HepG2 (cell line): ENCODE measurements around the gene PLA2G2A. TPM values are rescaled to one million over a fixed set of nuclear protein-coding genes. Genes with fewer than 3 reads are reported as not detected.

Experiments used
- ATAC-seq: fragments of 200-7000 bp; cut with Tn5 transposase; 3 replicates; pipeline ENCODE4 v1.9.1; 2020; ENCODE audit warnings: mild to moderate bottlenecking, moderate library complexity
- BruUV-seq: library from RNA; stranded (reverse); fragments of 400-500 nt; replicated peaks from 2 replicates; lab custom pipeline; 2021; lab: Mats Ljungman, UMichigan
- CTCF ChIA-PET: fragments of 300-600 bp; formaldehyde crosslinking; extraction: SDS; loops from one replicate; lab custom pipeline; 2021; ENCODE audit warnings: low total read pairs, inconsistent platforms, low intra/inter-chr PET ratio; lab: Yijun Ruan, JAX
- POLR2A ChIA-PET: fragments of 350-600 bp; sonication (Branson Sonifier 250); formaldehyde crosslinking; loops from one replicate; lab custom pipeline; 2020; ENCODE audit warnings: antibody characterized with exemption, inconsistent platforms; lab: Yijun Ruan, JAX
- DNase-seq: peaks from one replicate; pipeline ENCODE4 v3.0.0-alpha.2; 2015; ENCODE audit warnings: low spot score
- FAIRE-seq: peaks from 3 replicates; lab custom pipeline; 2011; peaks lifted over from hg19 to GRCh38; lab: Jason Lieb, UNC
- H2AFZ ChIP-seq: one replicate; pipeline ENCODE4 v1.6.1; 2011; ENCODE audit warnings: low read length, inconsistent platforms
- H3K27ac ChIP-seq: fragments of 300-600 bp; 3 replicates; pipeline ENCODE4 v1.8.0; 2011; ENCODE audit warnings: mixed run types, mild to moderate bottlenecking, mixed read lengths, low read length, inconsistent platforms; ENCODE audit not compliant: insufficient read depth; ENCODE audit errors: extremely low read length
- H3K27me3 ChIP-seq, 2 experiments: fragments of 200-600 bp in 1 of 2; 2 replicates in 1 of 2; 3 replicates in 1 of 2; pipeline versions ENCODE4 v1.6.0 to v1.8.0; 2011; ENCODE audit warnings: low read length in 2 of 2, mild to moderate bottlenecking in 2 of 2, moderate library complexity in 2 of 2, inconsistent platforms in 1 of 2; ENCODE audit not compliant: insufficient read depth in 2 of 2, control insufficient read depth in 1 of 2
- H3K36me3 ChIP-seq, 2 experiments: fragments of 200-600 bp in 1 of 2; replicated peaks in 1 of 2; 2 replicates in 1 of 2; 3 replicates in 1 of 2; pipeline versions ENCODE4 v1.5.1 to v1.8.0; 2011; ENCODE audit warnings: low read length in 2 of 2, inconsistent platforms in 1 of 2; ENCODE audit not compliant: insufficient read depth in 2 of 2, control insufficient read depth in 1 of 2
- H3K4me1 ChIP-seq: 2 replicates; pipeline ENCODE4 v1.5.1; 2012; ENCODE audit warnings: low read length, inconsistent platforms; ENCODE audit not compliant: insufficient read depth
- H3K4me2 ChIP-seq: 2 replicates; pipeline ENCODE4 v1.6.0; 2011; ENCODE audit warnings: low read depth, low read length, inconsistent platforms
- H3K4me3 ChIP-seq, 3 experiments: fragments of 200-600 bp in 1 of 3; sonication (generic), shearing (Covaris generic) in 1 of 3; replicated peaks in 1 of 3; 2 replicates each; pipeline ENCODE4 v1.5.1; 2011 to 2016; ENCODE audit warnings: low read length in 3 of 3, inconsistent platforms in 2 of 3, low read depth in 2 of 3, mild to moderate bottlenecking in 2 of 3, control low read depth in 1 of 3, mixed read lengths in 1 of 3; ENCODE audit not compliant: insufficient read depth in 1 of 3
- H3K79me2 ChIP-seq: one replicate; pipeline ENCODE4 v1.6.1; 2011; ENCODE audit warnings: low read length, inconsistent platforms; ENCODE audit not compliant: insufficient read depth
- H3K9ac ChIP-seq: 2 replicates; pipeline ENCODE4 v1.6.0; 2011; ENCODE audit warnings: mild to moderate bottlenecking, low read depth, low read length, inconsistent platforms; ENCODE audit not compliant: insufficient read depth
- H3K9me3 ChIP-seq: 2 replicates; pipeline ENCODE4 v1.5.1; 2012; ENCODE audit warnings: mild to moderate bottlenecking, low read length
- H4K20me1 ChIP-seq: 2 replicates; pipeline ENCODE4 v1.6.0; 2011; ENCODE audit warnings: inconsistent platforms, mild to moderate bottlenecking, low read length, moderate library complexity; ENCODE audit not compliant: insufficient read depth
- HNRNPK ChIP-seq: fragments of 200-400 bp; formaldehyde crosslinking; IDR thresholded peaks from 2 replicates; pipeline ENCODE4 v1.6.1; 2018; ENCODE audit warnings: low read length, low read depth, moderate library complexity, mild to moderate bottlenecking; ENCODE audit not compliant: poor library complexity, severe bottlenecking
- MAF1 ChIP-seq: sonication (generic); formaldehyde crosslinking; IDR thresholded peaks from 2 replicates; pipeline ENCODE4 v1.5.0; 2020; ENCODE audit warnings: missing genetic modification reagents, borderline replicate concordance
- MAFF ChIP-seq: IDR thresholded peaks from 2 replicates; pipeline ENCODE4 v1.6.1; 2011; ENCODE audit warnings: low read depth, low read length, improper control_type of control experiment
- MAFK ChIP-seq, 2 experiments: IDR thresholded peaks in 1 of 2; conservative IDR thresholded peaks in 1 of 2; 2 replicates each; pipeline ENCODE4 v1.6.1; 2011; ENCODE audit warnings: improper control_type of control experiment in 2 of 2, low read length in 2 of 2
- ZNF335 ChIP-seq: sonication (generic); formaldehyde crosslinking; IDR thresholded peaks from 2 replicates; pipeline ENCODE4 v1.4.0; 2020; ENCODE audit warnings: missing genetic modification reagents
- WGBS: methylation state at CpG from one replicate; pipeline ENCODE4 v1.1.6; 2017; ENCODE audit warnings: low lambda C conversion rate; 5-methylcytosine and 5-hydroxymethylcytosine counted together
- in situ Hi-C: cut with HindIII; loops from 2 replicates; pipeline ENCODE4 v1.10.0; 2017; ENCODE audit warnings: low pct_unique_long_range_greater_than_20kb; ENCODE audit not compliant: extremely low pct_ligation_motif_present
- intact Hi-C: fragments of 100-400 bp; cut with micrococcal nuclease; formaldehyde crosslinking; loops from one replicate; pipeline ENCODE4 v1.10.0; 2022; ENCODE audit not compliant: unreplicated experiment
- polyA plus RNA-seq, 8 experiments: library from polyadenylated mRNA; depleted of rRNA in 3 of 8; stranded (reverse) in 7 of 8; unstranded in 1 of 8; fragments of >200 nt; fragmentation: Illumina TruSeq in 4 of 8; extraction: Trizol in 4 of 8; gene quantifications; 2 replicates each; pipeline versions ENCODE4 v1.2.1 to v1.2.3, GENCODE V29; 2011 to 2016; ENCODE audit warnings: low read depth in 4 of 8, missing spikeins in 1 of 8, mixed read lengths in 1 of 8; ENCODE audit not compliant: insufficient read depth in 1 of 8
- total RNA-seq, 5 experiments: library from RNA; depleted of rRNA; stranded (reverse); fragments of >200 nt; fragmentation: Illumina TruSeq; extraction: Trizol; gene quantifications; 2 replicates each; pipeline ENCODE4 v1.2.3, GENCODE V29; 2016; ENCODE audit warnings: low read depth in 1 of 5

PLA2G2A gene
- total and polyA plus RNA-seq, 2 of the 13 experiments (the other 11 are each of a cell fraction or from before 2014, with no cell fraction given): 0.35 to 30.3 TPM

DNA sequence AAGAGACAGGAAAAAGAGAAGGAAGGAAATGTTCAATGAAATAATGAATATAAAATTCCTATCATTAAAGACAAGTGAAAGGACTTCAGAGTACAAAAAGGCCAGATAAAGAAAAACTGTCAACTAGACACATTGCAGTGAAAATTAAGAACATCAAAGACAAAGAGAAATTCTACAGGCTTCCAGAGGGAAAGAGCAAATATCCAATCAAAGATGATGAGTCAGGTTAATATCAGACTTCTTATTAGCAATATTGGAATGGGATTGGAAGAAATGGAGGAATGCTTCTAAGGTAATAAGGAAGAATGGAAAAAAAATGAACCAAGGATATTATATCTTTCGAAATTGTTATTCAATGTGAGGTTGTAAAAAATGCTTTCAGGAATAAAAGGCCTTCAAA lies 7.8 kb downstream of the PLA2G2A start:
- no peak for FAIRE-seq
- ChIA-PET CTCF (no interaction called here), POLR2A (no interaction called here)
- 95% methylated on average over 1 of the region's 1 CpG for WGBS
- in situ Hi-C loops: loop anchor here (5.0 to 10.0 kb wide), 3 partner anchors 49 to 223 kb away; partner anchors contain the start of gene PLA2G2E
- peak; percentile 56 for TF ChIP-seq MAFF
- TF ChIP-seq MAFK (conservative IDR thresholded peaks at IDR 0.05 in 1 of 2, IDR thresholded peaks at IDR 0.05 in 1 of 2; ENCODE audit: low read length in 2 of 2): peak; percentile 57 to 71
- TF ChIP-seq HNRNPK: no peak
- Histone ChIP-seq H3K4me1 (peaks cover 35% of the 10 kb centered on the region), H4K20me1 (no peaks in the 10 kb centered on the region), H3K36me3 (no peaks in the 10 kb centered on the region), H3K79me2 (no peaks in the 10 kb centered on the region), H3K9ac (no peak overlapping the region), H3K9me3 (no peaks in the 10 kb centered on the region), H3K4me2 (no peak overlapping the region), H3K4me3 (no peak overlapping the region), H3K27ac (no peak overlapping the region), H3K27me3 (no peaks in the 10 kb centered on the region), H2AFZ (no peak overlapping the region)
- no peak for ATAC-seq
- intact Hi-C loops: no loop called here
- no TSS peak for BruUV-seq
- no peak for DNase-seq

DNA sequence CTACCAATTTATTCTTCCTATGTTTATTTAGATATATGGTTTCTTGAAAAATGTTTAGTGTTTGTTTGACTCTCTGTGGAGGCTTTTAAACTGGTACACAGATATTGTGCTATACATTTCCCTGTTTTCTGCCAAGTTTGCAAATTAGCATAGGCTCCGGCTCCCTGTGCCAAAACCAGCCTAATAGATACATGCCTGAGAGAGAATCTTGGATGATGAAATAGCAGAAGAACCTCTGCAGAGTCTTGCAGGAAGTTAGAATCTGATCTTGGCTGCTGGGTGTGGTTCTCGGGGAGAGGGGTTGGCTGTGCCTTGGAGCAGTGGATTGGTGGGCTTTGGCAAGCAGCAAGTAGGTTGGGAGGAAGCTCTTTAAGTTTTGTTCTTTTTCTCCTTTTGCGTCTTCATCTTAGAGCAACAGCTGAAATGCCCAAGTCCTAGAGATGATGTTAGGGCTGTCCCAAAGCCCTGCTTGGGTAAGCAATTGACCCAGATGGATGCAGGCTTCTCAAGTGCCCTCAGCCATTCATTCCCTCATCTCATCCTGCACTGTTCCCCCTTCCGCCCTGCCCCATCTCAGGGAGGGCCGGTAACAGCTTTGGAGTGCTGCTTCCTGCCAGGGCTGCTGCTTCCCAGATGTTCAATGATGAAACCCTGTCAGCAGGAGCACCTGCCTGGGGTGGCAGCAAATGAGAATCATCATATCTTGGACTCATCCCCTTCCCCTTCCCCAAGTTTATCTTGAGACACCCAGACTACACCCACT lies 9.3 kb downstream of the PLA2G2A start:
- WGBS: 93% methylated on average over 5 of the region's 5 CpGs
- Histone ChIP-seq H3K27ac (no peak overlapping the region), H3K9me3 (no peaks in the 10 kb centered on the region), H3K4me2 (no peak overlapping the region), H3K27me3 (no peaks in the 10 kb centered on the region), H3K4me3 (no peak overlapping the region), H4K20me1 (no peaks in the 10 kb centered on the region)
- DNase-seq (no peak), ATAC-seq (no peak)
- in situ Hi-C loops: loop anchor here (5.0 to 10.0 kb wide), 3 partner anchors 48 to 225 kb away; partner anchors contain the start of gene PLA2G2E
- TF ChIP-seq MAFF (peak; percentile 30; the same call in 1 of the 2 replicates), MAF1 (CRISPR knock-in tag) (no peak), MAFK (conservative IDR thresholded peaks at IDR 0.05 in 1 of 2, IDR thresholded peaks at IDR 0.05 in 1 of 2; ENCODE audit: low read length in 2 of 2) (peak; percentile 41 to 47; a peak in 2 of 4 replicates), ZNF335 (no peak)
- TF ChIP-seq, all 625 proteins: peak for 2
- H3K9ac ChIP-seq: no peak overlapping the region
- CTCF ChIA-PET: no interaction called here
- H2AFZ ChIP-seq: no peak overlapping the region
- POLR2A ChIA-PET: no interaction called here
- intact Hi-C loops: no loop called here
- BruUV-seq: no TSS peak
- no peaks in the 10 kb centered on the region for H3K36me3 ChIP-seq
- H3K4me1 ChIP-seq: peaks cover 19% of the 10 kb centered on the region
- no peaks in the 10 kb centered on the region for H3K79me2 ChIP-seq
- no peak for FAIRE-seq
